Stimulated activated CD8-positive, alpha-beta memory T cell treated with anti-CD3 and anti-CD28 coated beads, Interleukin-12 subunit alpha, Interleukin-12 subunit beta, amount 100 ng/mL, for 1 hour (primary cell): ENCODE results near the gene GNA12.
"Not testable (repeated sequence)": the region's sequence is repeated elsewhere in the genome, so short reads cannot be mapped to it uniquely, and the experiment has no call there.

ENCODE experiments used
- DNase-seq: peaks from one replicate; pipeline ENCODE4 v3.0.0-alpha.2; 2020; ENCODE audit warnings: low read depth

Gene GNA12

DNA sequence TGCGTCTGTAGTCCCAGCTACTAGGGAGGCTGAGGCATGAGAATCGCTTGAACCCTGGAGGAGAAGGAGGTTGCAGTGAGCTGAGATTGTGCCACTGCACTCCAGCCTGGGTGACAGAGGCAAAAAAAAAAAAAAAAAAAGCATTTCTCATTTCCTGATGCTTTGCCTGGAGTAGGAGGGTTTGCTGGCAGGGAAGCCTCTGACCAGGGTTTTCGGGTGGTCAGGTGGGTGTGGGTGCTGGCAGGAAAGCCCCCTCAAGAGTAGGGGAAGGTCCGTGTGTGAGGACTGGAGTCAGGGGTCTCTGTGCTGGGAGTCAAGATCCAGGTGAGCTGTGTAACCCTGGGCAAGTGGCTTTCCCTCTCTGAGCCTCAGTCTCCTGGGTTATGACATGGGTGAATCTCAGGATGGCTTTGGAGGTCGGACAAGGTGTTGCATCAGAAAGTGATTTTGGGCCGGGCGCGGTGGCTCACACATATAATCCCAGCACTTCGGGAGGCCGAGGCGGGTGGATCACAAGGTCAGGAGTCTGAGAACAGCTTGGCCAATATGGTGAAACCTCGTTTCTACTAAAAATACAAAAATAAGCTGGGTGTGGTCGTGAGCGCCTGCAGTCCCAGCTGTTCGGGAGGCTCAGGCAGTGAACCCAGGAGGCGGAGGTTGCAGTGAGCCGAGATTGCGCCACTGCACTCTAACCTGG, 152.9 kb downstream of the GNA12 start:
- no peak for DNase-seq

GRCh38 chr7:2689951-2690705, 154.0 kb downstream of the GNA12 start:
- no peak for DNase-seq

DNA sequence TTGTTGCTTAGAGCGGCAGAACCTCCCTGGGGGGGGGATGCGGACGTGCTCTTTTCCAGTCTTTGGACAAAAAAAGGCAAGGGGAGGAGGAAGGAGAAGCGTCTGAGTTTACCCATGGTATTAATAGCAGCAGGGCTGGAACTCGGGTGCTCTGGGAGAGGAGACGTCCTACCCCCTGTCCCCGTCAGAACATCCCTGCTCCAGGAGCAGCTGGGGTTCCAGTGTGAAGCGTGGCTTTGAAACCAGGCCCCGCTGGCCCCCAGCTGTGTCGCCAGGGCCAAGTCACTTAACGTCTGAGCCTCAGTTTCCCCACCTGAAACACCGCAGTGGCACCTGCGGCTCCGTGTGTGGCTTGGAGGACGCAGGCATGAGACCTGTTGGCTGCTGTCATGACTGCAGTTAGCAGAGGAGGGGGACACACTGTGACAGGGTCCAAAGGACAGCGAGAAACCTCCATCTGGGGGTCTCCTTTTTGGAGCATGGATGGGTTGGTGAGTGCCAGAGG, 154.7 kb downstream of the GNA12 start:
- no peak for DNase-seq

GRCh38 chr7:2688409-2689342, 155.4 kb downstream of the GNA12 start:
- DNase-seq = no peak

DNA sequence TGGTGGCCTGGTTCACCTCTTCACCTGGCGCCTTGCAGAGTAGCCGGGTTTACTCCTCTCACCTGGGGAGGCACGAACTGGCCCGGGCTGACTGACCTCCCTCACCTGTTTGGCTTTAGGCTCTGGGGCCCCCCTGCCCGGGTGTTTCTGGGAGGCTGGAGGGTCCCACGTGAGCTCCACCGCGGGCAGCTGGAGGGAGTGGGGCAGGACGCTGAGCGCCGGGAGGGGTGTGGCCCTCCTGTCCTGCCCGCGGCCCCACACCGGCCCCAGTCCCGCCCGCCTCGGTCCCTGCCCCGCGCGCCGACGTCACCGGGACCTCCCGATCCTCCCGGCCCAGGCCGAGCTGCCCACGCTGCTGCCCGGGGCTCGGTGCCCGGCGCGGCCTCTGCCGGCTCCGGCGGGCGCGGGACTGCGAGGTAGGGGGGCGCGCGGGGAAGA, 156.2 kb downstream of the GNA12 start, which contains the start of gene AMZ1:
AMZ1 (plus strand) TSS at position 322 of the 438 bp plus-strand sequence. CDS start 12,250 bp downstream, outside the sequence.
- no peak for DNase-seq

- no peak for DNase-seq
Measured at GRCh38 chr7:2687338-2687869, 156.7 kb downstream of the GNA12 start.

DNA sequence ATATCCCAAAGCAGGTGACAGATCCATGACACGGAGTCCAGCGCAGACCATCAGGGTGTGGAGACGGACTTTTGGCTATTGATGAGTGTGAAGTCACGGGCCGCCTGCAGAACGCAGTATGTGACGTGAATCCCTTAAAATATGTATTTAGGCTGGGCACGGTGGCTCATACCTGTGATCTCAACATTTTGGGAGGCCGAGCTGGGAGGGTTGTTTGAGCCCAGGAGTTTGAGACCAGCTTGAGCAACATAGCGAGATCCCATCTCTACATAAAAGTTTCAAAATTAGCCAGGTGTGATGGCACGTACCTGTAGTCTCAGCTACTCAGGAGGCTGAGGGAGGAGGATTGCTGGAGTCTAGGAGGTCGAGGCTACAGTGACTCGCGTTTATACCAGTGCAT, 158.0 kb downstream of the GNA12 start:
- no peak for DNase-seq

DNA sequence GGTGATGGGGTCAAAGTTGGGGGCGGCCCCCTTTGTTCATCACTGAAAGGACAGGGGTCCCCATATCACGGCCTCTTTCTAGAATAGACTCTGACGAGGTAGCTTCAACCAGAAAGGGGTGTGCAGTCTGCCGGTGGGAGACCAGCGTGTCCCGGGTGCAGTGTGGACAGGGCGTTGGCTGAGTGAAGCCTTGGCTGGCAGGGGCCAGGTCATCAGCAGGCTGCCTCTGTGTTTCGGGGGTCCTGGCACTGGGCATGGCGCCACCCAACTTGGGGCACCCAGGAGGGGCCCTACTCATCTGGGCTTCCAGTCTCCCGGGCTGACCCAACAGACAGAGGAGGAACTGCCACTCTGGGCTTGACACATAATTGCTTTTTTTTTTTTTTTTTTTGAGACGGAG, 159.6 kb downstream of the GNA12 start:
- no peak for DNase-seq

DNA sequence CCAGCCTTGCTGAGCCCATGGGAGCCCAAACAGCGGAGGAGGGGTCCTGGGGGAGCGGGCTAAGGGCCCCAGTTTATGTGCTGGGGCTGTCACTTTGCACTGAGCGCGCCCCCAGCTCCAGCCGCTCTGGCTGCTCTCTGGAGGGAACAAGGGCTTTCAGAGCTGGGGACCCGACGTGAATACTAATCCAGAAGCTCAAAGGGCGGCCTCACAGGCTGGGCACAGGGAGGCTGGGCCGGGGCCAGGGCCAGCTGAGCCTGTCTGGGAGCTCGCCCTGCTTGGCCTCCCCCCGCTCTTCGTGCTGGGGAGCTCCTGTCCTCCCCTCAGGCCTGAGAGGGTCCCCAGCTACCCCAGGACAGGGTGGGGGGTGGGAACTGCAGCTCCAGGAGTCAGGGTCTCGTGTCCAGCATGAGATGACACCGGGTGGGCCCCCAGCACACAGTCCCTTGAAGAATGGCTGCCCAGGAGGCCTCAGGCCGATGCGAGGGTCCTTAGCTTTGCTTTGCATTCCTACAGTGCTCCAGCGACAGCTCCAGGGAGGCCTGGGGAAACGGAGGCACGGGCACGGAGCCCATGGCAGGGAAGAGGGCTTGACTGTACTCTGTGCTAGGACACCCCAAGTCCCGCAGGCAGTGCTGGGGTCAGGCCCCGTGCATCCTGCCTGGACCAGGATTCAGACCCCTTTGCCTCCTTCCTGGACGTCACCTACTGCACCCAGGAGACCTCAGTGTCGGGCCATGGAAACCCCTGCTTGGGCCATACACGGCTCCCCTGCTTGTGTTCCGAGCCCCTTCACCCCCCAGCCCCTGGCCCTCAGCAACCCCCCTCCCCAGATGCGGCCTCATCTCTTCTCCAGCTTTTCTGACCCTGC, 161.9 kb downstream of the GNA12 start:
- DNase-seq = no peak

DNA sequence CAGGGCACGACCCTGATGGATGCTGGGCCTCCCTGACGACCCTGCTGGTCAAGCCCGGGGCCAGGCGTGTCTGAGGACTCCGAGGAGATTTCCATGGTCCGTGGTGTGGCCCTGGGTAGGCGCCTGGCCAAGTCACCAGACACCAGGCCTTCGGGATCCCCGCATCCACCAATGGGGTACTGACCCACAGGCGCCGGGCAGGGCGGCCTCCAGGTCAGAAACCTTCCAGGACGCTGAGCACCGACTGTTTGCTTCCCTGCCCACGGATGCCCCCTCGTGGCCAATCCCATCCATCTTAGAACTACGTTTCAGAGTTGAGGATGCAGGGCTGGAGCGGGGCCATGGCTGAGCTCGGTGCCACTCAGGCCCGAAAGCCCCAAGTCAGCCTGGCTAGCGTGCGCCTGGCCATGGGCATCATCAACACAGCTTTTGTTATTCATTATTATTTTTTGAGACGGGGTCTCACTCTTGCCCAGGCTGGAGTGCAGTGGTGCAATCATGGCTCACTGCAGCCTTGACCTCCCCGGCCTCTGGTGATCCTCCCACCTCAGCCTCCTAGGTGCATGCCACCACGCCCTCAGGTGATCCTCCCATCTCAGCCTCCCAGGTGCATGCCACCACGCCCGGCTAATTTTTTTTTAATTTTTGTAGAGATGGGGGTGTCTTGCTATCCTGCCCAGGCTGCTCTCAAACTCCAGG, 163.2 kb downstream of the GNA12 start:
- peak; percentile 22 for DNase-seq

DNA sequence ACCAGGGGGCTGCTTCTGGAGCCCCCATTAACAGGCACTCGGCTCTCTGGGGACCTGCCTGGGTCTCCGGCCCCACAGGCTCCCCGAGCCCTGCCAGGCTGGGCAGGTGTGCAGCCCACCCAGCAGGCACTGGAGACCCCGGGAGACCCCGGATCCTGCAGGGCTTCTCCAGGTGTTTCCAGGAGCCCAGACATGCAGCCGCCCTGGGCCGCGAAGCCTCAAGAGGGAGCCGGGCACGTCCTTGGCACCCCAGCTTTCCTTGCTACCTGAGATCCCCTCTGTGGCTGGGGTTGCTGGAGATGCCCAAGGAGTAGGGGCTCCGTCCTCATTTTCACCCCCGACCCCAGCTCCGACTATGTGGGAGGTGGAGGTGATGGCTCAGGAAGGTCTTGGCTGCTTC, 163.9 kb downstream of the GNA12 start:
- no peak for DNase-seq

- DNase-seq = not testable (repeated sequence)
Measured at GRCh38 chr7:2679135-2680127, 164.7 kb downstream of the GNA12 start.

GRCh38 chr7:2678454-2678853, 165.7 kb downstream of the GNA12 start:
- DNase-seq = not testable (repeated sequence)
